Suprapubic skin (tissue), 4 donors: ENCODE results near the gene GTF3C2. TPM values are rescaled to one million over a fixed set of nuclear protein-coding genes. Genes with fewer than 3 reads are reported as not detected.
"Not testable (repeated sequence)": the region's sequence is repeated elsewhere in the genome, so short reads cannot be mapped to it uniquely, and the experiment has no call there.

ENCODE experiments used
- DNase-seq, 2 donors: peaks; one replicate each; pipeline ENCODE4 v3.0.0-alpha.2; 2019; ENCODE audit warnings: low spot score in 2 of 2
- H3K27ac ChIP-seq: fragments of 200-600 bp; sonication (generic); one replicate; pipeline ENCODE4 v1.5.1; 2019
- H3K27me3 ChIP-seq: fragments of 200-600 bp; sonication (generic); one replicate; pipeline ENCODE4 v1.5.1; 2019
- H3K36me3 ChIP-seq: fragments of 200-600 bp; sonication (generic); one replicate; pipeline ENCODE4 v1.5.1; 2019
- H3K4me1 ChIP-seq: fragments of 200-600 bp; sonication (generic); one replicate; pipeline ENCODE4 v1.5.1; 2019
- H3K4me3 ChIP-seq: fragments of 200-600 bp; sonication (generic); one replicate; pipeline ENCODE4 v1.5.1; 2019; ENCODE audit warnings: mild to moderate bottlenecking
- H3K9me3 ChIP-seq: fragments of 200-600 bp; sonication (generic); one replicate; pipeline ENCODE4 v1.5.1; 2019
- EP300 ChIP-seq: sonication (generic); formaldehyde crosslinking; IDR thresholded peaks from one replicate; pipeline ENCODE4 v1.6.1; 2017; ENCODE audit warnings: antibody characterized with exemption
- POLR2A ChIP-seq, 2 donors: fragments of 450-650 bp; IDR thresholded peaks; one replicate each; pipeline ENCODE4 v1.6.1; 2017; ENCODE audit warnings: antibody characterized with exemption in 2 of 2, mild to moderate bottlenecking in 2 of 2, moderate library complexity in 2 of 2
- POLR2AphosphoS5 ChIP-seq, 3 donors: sonication (generic); formaldehyde crosslinking; IDR thresholded peaks; one replicate each; pipeline ENCODE4 v1.6.1; 2017; ENCODE audit warnings: antibody characterized with exemption in 3 of 3
- WGBS: methylation state at CpG from one replicate; pipeline ENCODE4 v1.1.5; 2018; 5-methylcytosine and 5-hydroxymethylcytosine counted together
- total RNA-seq, 4 donors: library from RNA; depleted of rRNA; stranded (reverse); fragments of >200 nt; gene quantifications; one replicate each; pipeline ENCODE4 v1.1.0, GENCODE V29; 2016
- TF ChIP-seq, protein P1 (sequence below), 2 donors: fragments of 200-600 bp in 1 of 2; fragments of 450-650 bp in 1 of 2; sonication (generic) in 1 of 2; IDR thresholded peaks; one replicate each; pipeline ENCODE4 v1.5.1; 2016 to 2019; ENCODE audit warnings: antibody characterized with exemption in 2 of 2, mild to moderate bottlenecking in 1 of 2, moderate library complexity in 1 of 2

The GTF3C2 gene
- total RNA-seq, 4 donors from 2014 or later, result 53.8 to 160 (median 75.9) TPM

DNA sequence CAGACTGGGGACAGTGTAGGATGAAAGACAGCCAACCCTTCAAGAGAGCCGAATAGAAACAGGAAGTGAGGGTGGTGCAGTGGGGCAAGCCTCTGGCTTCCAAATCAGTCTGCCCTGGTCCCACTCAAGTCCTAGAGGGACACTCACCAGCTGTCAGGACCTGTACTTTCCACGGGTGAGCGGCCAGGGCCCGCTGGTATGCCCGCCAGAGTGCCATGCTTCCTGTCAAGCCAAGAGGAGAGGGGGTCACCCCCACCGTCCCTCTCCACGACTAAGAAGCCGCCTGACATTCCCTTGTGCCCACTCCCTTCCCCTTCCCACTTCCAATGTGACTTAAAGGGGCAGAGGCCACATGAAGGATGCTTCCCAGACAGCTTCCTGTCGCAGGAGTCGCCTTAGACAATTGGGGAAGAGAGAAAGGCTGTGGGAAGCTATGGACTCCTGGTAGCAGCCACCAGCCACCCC, 34.2 kb downstream of the GTF3C2 start:
- Histone ChIP-seq H3K27me3 (no peaks in the 10 kb centered on the region), H3K9me3 (no peaks in the 10 kb centered on the region), H3K4me3 (peak overlapping the region; percentile 84), H3K27ac (peak overlapping the region; percentile 90), H3K36me3 (peaks cover 16% of the 10 kb centered on the region), H3K4me1 (peaks cover 18% of the 10 kb centered on the region)
- no peak for TF ChIP-seq POLR2A (IDR thresholded peaks at IDR 0.05)
- TF ChIP-seq POLR2AphosphoS5 (IDR thresholded peaks at IDR 0.05), result no peak
- TF ChIP-seq, protein P1, sequence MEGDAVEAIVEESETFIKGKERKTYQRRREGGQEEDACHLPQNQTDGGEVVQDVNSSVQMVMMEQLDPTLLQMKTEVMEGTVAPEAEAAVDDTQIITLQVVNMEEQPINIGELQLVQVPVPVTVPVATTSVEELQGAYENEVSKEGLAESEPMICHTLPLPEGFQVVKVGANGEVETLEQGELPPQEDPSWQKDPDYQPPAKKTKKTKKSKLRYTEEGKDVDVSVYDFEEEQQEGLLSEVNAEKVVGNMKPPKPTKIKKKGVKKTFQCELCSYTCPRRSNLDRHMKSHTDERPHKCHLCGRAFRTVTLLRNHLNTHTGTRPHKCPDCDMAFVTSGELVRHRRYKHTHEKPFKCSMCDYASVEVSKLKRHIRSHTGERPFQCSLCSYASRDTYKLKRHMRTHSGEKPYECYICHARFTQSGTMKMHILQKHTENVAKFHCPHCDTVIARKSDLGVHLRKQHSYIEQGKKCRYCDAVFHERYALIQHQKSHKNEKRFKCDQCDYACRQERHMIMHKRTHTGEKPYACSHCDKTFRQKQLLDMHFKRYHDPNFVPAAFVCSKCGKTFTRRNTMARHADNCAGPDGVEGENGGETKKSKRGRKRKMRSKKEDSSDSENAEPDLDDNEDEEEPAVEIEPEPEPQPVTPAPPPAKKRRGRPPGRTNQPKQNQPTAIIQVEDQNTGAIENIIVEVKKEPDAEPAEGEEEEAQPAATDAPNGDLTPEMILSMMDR (IDR thresholded peaks at IDR 0.05), result no peak
- TF ChIP-seq EP300, result no peak
- 5% methylated on average over 8 of the region's 10 CpGs for WGBS
- no peak for DNase-seq

DNA sequence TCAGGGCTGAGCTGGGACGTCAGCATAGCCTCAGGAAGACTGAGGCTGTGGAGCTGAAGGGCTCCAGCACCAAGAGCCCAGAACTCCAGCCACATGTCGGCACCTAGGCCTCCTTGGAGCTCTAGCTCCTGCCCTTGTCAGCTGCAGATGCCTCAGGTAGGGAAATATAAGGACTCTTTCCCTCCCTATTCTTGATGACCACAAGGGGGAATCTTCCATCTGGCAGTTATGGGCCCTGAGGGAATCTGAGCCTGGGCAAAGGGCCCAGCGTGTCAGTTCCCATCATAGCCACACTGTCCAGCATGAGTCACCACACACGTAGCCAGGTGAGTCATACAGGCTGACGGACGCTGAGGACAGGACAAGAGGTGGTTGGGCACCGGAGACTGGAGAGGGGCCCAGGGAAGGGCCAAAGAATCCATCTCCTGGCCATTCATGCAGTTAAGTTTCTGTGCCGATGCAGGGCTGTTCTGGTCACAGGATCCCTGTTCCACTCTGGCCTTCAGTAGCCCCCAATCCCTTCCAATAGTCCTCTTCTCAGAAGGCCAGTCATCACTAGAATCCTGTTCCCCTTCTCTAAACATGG, 35.5 kb downstream of the GTF3C2 start:
- no peak for DNase-seq
- no peaks in the 10 kb centered on the region for H3K9me3 ChIP-seq
- TF ChIP-seq POLR2A (IDR thresholded peaks at IDR 0.05) (no peak), POLR2AphosphoS5 (IDR thresholded peaks at IDR 0.05) (no peak), EP300 (no peak)
- TF ChIP-seq, protein P1 (IDR thresholded peaks at IDR 0.05), result peak; percentile 12
- H3K36me3 ChIP-seq, result peaks cover 3% of the 10 kb centered on the region
- 42% methylated on average over 8 of the region's 8 CpGs for WGBS
- H3K27me3 ChIP-seq, result no peaks in the 10 kb centered on the region
- H3K4me3 ChIP-seq, result no peak overlapping the region
- H3K27ac ChIP-seq, result no peak overlapping the region
- peaks cover 18% of the 10 kb centered on the region for H3K4me1 ChIP-seq

DNA sequence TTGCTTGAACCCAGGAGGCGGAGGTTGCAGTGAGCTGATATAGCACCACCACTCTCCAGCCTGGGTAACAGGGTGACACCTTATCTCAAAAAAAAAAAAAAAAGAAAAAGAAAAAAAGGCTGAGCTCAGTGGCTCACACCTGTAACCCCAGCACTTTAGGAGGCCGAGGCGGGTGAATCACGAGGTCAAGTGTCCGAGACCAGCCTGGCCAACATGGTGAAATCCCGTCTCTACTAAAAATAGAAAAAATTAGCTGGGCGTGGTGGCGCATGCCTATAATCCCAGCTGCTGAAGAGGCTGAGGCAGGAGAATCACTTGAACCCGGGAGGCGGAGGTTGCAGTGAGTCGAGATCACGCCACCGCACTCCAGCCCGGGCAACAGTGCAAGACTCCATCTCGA, 36.7 kb downstream of the GTF3C2 start:
- H3K9me3 ChIP-seq, H3K36me3 ChIP-seq, DNase-seq, H3K27me3 ChIP-seq, H3K27ac ChIP-seq, H3K4me3 ChIP-seq: not testable (repeated sequence)
- peaks cover 18% of the 10 kb centered on the region for H3K4me1 ChIP-seq
- 91% methylated on average over 15 of the region's 15 CpGs for WGBS

- Histone ChIP-seq H3K4me3 (no peak overlapping the region), H3K36me3 (peaks cover 5% of the 10 kb centered on the region), H3K27ac (no peak overlapping the region), H3K9me3 (no peaks in the 10 kb centered on the region), H3K27me3 (no peaks in the 10 kb centered on the region), H3K4me1 (peaks cover 4% of the 10 kb centered on the region)
- WGBS, result 81% methylated on average over 11 of the region's 12 CpGs
- TF ChIP-seq EP300 (no peak), POLR2A (IDR thresholded peaks at IDR 0.05) (no peak), POLR2AphosphoS5 (IDR thresholded peaks at IDR 0.05) (no peak)
- TF ChIP-seq, protein P1 (IDR thresholded peaks at IDR 0.05), result no peak
- DNase-seq, result no peak
Measured at GRCh38 chr2:27316655-27317412, 39.7 kb downstream of the GTF3C2 start.

- DNase-seq, result no peak
- no peaks in the 10 kb centered on the region for H3K9me3 ChIP-seq
- 80% methylated on average over 8 of the region's 8 CpGs for WGBS
- no peak overlapping the region for H3K4me3 ChIP-seq
- H3K27me3 ChIP-seq, result no peaks in the 10 kb centered on the region
- no peaks in the 10 kb centered on the region for H3K4me1 ChIP-seq
- H3K36me3 ChIP-seq, result peaks cover 12% of the 10 kb centered on the region
- no peak for TF ChIP-seq POLR2A (IDR thresholded peaks at IDR 0.05)
- TF ChIP-seq POLR2AphosphoS5 (IDR thresholded peaks at IDR 0.05), result no peak
- TF ChIP-seq, protein P1 (IDR thresholded peaks at IDR 0.05), result no peak
- no peak for TF ChIP-seq EP300
- H3K27ac ChIP-seq, result no peak overlapping the region
Measured at GRCh38 chr2:27315122-27315521, 41.4 kb downstream of the GTF3C2 start.
